Measurements from ENCODE around the gene AP1B1. TPM values are rescaled to one million over a fixed set of nuclear protein-coding genes. Genes with fewer than 3 reads are reported as not detected.

AP1B1 gene
- total RNA-seq, 1 donor, result 37.3 TPM

GRCh38 chr22:29306835-29307595 lies 81.4 kb downstream of the AP1B1 start:
- H4K20me1 ChIP-seq (ENCODE audit: insufficient read depth, low read length), result peaks cover 8% of the 10 kb centered on the region
- H3K27ac ChIP-seq (ENCODE audit: low read depth, low read length), result peak overlapping the region; percentile 65
- peak overlapping the region; percentile 81 for H3K4me3 ChIP-seq (ENCODE audit: insufficient read depth, low read length)
- peaks cover 37% of the 10 kb centered on the region for H3K4me1 ChIP-seq (ENCODE audit: insufficient read depth, low read length)
- TF ChIP-seq CTCF (IDR thresholded peaks at IDR 0.05; ENCODE audit: extremely low read depth, low read depth, low read length), result no peak
- peaks cover 32% of the 10 kb centered on the region for H3K79me2 ChIP-seq (ENCODE audit: insufficient read depth, low read length)
- H2AFZ ChIP-seq (ENCODE audit: low read length), result peak overlapping the region; percentile 99
- no peaks in the 10 kb centered on the region for H3K36me3 ChIP-seq (ENCODE audit: insufficient read depth, low read length)
- H3K27me3 ChIP-seq (ENCODE audit: insufficient read depth, low read length), result no peaks in the 10 kb centered on the region
- H3K9me3 ChIP-seq (ENCODE audit: low read depth, low read length), result no peaks in the 10 kb centered on the region
- peak; percentile 99 for DNase-seq (ENCODE audit: insufficient read length, low spot score, missing footprints)
- H3K4me2 ChIP-seq (ENCODE audit: insufficient read depth, low read length), result peak overlapping the region; percentile 95

- Histone ChIP-seq H3K4me3 (ENCODE audit: insufficient read depth, low read length) (peak within 1 kb of the TSS; percentile 81), H3K4me1 (ENCODE audit: insufficient read depth, low read length) (peaks cover 31% of the 10 kb centered on the region), H3K36me3 (ENCODE audit: insufficient read depth, low read length) (no peaks in the 10 kb centered on the region), H3K4me2 (ENCODE audit: insufficient read depth, low read length) (peak within 1 kb of the TSS; percentile 95), H2AFZ (ENCODE audit: low read length) (peak within 1 kb of the TSS; percentile 99), H3K79me2 (ENCODE audit: insufficient read depth, low read length) (peaks cover 32% of the 10 kb centered on the region), H3K27me3 (ENCODE audit: insufficient read depth, low read length) (no peaks in the 10 kb centered on the region), H4K20me1 (ENCODE audit: insufficient read depth, low read length) (peaks cover 8% of the 10 kb centered on the region), H3K9me3 (ENCODE audit: low read depth, low read length) (no peaks in the 10 kb centered on the region), H3K27ac (ENCODE audit: low read depth, low read length) (peak within 1 kb of the TSS; percentile 65)
- TF ChIP-seq CTCF (IDR thresholded peaks at IDR 0.05; ENCODE audit: extremely low read depth, low read depth, low read length), result peak; percentile 56
- DNase-seq (ENCODE audit: insufficient read length, low spot score, missing footprints), result peak; percentile 100
Measured at GRCh38 chr22:29306175-29306834, 82.1 kb downstream of the AP1B1 start, which contains the start of gene GAS2L1. TSS of gene GAS2L1 (plus strand) at chr22:29306650. CDS start at chr22:29308106, 1,456 bp downstream.

GRCh38 chr22:29305836-29306174 lies 82.6 kb downstream of the AP1B1 start:
- no peak for TF ChIP-seq CTCF (IDR thresholded peaks at IDR 0.05; ENCODE audit: extremely low read depth, low read depth, low read length)
- Histone ChIP-seq H3K4me2 (ENCODE audit: insufficient read depth, low read length) (peak overlapping the region; percentile 95), H2AFZ (ENCODE audit: low read length) (peak overlapping the region; percentile 42), H3K27ac (ENCODE audit: low read depth, low read length) (no peak overlapping the region), H3K79me2 (ENCODE audit: insufficient read depth, low read length) (peaks cover 31% of the 10 kb centered on the region), H3K36me3 (ENCODE audit: insufficient read depth, low read length) (peaks cover 3% of the 10 kb centered on the region), H4K20me1 (ENCODE audit: insufficient read depth, low read length) (peaks cover 11% of the 10 kb centered on the region), H3K27me3 (ENCODE audit: insufficient read depth, low read length) (no peaks in the 10 kb centered on the region), H3K9me3 (ENCODE audit: low read depth, low read length) (no peaks in the 10 kb centered on the region), H3K4me3 (ENCODE audit: insufficient read depth, low read length) (peak overlapping the region; percentile 81), H3K4me1 (ENCODE audit: insufficient read depth, low read length) (peaks cover 26% of the 10 kb centered on the region)
- DNase-seq (ENCODE audit: insufficient read length, low spot score, missing footprints), result no peak

Data from osteoblast (primary cell).